A673 (cell line): Measurements from ENCODE around the gene RAB18.

Experiments
- EZH2 ChIP-seq: fragments of 200-600 bp; sonication (generic); IDR thresholded peaks from 2 replicates; pipeline ENCODE4 v1.6.1; 2017; ENCODE audit warnings: borderline replicate concordance, low read depth, mild to moderate bottlenecking, mixed read lengths, antibody characterized with exemption, low read length; ENCODE audit not compliant: poor library complexity, severe bottlenecking
- TF ChIP-seq, protein P1 (sequence below): fragments of 300-800, 200-600 bp; sonication (generic); conservative IDR thresholded peaks from 2 replicates; pipeline ENCODE4 v1.5.1; 2017; ENCODE audit warnings: low read depth, mild to moderate bottlenecking, antibody characterized with exemption, low read length, moderate library complexity, mixed read lengths

DNA sequence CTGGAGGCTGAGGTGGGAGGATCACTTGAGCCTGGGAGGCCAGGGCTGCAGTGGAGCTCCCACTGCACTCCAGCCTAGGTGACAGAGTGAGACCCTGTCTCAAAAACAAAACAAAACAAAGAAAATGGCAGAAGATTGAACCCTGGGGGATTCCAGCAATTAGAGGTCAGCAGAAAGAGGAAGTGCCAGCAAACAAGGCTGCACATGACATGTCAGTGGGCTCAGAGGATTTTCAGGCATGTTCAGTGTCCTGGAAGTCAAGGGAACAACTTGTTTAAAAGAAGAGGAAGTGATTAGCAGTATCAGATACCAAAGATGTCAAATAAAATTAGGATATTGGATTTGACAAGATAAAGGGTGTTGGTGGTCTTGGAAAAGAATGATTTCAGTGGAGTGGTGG lies 32.3 kb downstream of the RAB18 start:
- TF ChIP-seq, protein P1, sequence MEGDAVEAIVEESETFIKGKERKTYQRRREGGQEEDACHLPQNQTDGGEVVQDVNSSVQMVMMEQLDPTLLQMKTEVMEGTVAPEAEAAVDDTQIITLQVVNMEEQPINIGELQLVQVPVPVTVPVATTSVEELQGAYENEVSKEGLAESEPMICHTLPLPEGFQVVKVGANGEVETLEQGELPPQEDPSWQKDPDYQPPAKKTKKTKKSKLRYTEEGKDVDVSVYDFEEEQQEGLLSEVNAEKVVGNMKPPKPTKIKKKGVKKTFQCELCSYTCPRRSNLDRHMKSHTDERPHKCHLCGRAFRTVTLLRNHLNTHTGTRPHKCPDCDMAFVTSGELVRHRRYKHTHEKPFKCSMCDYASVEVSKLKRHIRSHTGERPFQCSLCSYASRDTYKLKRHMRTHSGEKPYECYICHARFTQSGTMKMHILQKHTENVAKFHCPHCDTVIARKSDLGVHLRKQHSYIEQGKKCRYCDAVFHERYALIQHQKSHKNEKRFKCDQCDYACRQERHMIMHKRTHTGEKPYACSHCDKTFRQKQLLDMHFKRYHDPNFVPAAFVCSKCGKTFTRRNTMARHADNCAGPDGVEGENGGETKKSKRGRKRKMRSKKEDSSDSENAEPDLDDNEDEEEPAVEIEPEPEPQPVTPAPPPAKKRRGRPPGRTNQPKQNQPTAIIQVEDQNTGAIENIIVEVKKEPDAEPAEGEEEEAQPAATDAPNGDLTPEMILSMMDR: no peak
- TF ChIP-seq EZH2: no peak
